Effector CD4-positive, alpha-beta T cell (primary cell): ENCODE results near the gene FOSB.

Source experiments
- DNase-seq: peaks from one replicate; pipeline ENCODE4 v3.0.0-alpha.2; 2020

The FOSB gene

DNA sequence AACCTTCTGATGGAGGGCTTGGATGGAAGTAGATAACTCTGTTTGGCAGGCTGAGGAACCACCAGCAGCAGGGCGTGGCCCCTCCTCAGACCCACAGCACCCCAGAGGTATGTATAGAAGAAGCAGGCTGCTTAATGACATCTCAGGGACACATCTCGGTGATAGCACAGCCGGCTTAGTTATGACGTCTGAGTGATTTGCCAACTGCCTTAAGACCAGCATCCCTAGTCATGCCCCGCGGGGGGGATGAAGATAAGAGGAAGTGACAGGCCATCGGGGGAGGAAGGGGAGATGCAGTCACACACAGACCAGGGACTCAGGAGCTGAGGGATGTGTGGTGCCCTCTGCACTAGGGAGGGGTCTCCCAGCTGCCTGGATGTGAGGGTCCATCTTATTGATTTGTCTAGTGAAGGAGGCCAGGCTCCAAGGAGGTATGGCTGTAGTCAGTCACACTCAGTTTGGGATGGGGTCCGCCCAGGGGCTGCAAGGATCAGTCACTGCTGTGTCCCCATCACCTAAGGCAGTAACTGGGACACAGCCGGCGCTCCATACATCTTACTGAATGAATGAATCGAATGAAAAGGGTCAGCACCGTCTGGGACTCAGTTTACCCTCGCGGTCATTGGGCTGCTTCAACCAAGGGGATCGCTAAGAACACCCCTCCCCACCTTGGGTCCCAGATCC is 24.9 kb upstream of the FOSB start:
- peak; percentile 47 for DNase-seq

GRCh38 chr19:45443462-45444317 is 24.1 kb upstream of the FOSB start:
- DNase-seq: peak; percentile 31

- DNase-seq: peak; percentile 71
Observed at GRCh38 chr19:45444318-45445041, 23.3 kb upstream of the FOSB start.

GRCh38 chr19:45445139-45445538 is 22.7 kb upstream of the FOSB start:
- no peak for DNase-seq

DNA sequence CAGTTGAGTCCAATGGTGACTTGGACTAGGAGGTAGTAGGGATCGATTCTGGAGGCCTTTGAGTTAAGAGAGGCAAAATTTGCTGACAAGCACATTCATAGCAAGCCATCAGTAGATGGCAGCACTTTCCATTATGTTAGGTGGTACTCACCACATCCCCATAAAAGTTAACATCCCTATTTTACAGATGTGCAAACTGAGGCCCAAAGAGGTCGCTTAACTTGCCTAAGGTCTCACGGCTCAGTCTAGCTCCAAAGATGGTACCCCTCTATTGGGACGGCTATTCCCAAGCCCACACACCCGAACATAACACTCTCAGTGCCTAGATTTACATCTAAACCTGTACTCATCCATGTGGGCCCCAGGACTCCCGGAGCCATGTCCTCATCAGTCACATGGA is 21.5 kb upstream of the FOSB start:
- no peak for DNase-seq

DNA sequence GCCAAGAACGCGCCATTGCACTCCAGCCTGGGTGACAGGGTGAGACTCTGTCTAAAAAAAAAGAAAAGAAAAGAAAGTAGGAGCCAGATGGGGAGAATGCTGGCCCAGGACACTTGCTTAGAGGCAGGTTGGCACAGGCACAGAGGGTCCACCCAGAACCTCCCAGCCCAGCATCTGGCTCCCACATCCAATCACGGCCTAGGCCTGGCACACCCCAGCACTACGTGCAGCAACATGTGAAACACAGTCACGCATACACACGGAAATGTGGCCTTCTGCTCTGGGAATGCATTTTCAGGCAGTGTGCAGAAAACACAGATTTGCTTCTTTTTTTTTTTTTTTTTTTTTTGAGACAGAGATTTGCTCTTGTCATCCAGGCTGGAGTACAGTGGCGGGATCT is 20.9 kb upstream of the FOSB start:
- no peak for DNase-seq

DNA sequence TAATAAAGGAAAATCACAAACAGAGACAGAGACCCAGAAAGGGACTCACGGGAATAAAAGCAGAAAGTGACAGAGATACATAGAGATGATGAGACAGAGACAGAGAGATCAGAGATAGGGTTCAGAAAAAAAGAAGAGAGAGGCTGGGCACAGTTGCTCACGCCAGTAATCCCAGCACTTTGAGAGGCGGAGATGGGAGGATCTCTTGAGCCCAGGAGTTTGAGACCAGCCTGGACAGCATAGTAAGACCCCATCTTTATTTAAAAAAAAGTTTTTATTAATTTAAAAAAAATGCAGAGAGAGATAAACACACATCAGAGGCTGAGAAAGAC is 19.4 kb upstream of the FOSB start:
- no peak for DNase-seq

GRCh38 chr19:45448887-45449299 is 18.9 kb upstream of the FOSB start:
- no peak for DNase-seq

GRCh38 chr19:45450012-45450333 is 17.8 kb upstream of the FOSB start:
- DNase-seq: peak; percentile 19

- DNase-seq: peak; percentile 60
Observed at GRCh38 chr19:45451131-45451849, 16.5 kb upstream of the FOSB start.

DNA sequence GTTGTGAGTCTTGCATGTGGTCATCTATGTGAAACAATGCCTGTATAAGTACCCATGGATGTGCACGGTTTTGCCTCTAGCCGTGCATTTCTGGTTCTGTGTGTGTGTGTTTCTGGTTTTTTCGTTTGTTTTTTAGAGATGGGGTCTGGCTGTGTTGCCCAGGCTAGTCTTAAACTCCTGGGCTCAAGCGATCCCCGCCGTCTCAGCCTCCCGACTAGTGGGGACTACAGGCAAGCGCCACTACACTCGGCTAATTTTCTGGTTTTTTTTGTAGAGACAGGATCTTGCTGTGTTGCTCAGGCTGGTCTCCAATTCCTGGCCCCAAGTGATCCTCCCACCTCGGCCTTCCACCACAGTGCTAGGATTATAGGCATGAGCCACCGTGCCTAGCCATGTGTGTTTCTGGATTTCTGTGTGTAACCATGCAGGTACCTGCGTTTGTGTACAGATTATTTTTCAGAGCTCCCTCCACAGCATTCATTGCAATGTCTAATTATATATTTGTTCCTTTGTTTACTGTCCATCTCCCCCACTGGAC is 15.9 kb upstream of the FOSB start:
- no peak for DNase-seq

- peak; percentile 63 for DNase-seq
Observed at GRCh38 chr19:45455707-45456499, 11.9 kb upstream of the FOSB start.

GRCh38 chr19:45456500-45456815 is 11.3 kb upstream of the FOSB start:
- no peak for DNase-seq

DNA sequence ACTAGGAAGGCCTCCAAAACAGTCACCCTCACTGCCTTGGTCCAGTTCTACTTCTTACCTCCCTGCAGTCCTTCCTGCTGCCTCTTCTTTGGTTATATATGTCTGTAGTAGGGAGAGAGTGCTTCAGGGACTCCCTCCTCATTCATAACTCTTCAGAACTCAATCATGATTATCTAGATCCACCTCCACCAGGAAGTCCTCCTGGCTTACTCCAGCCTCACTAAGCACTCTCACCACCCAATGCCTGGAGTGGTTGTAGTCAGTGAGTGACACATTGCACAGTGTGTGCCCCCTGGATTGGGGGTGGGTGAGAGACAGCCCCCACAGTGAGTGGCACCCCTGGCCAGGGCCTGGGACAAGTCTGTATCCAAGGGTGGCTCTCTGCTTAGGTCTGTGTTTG is 10.0 kb upstream of the FOSB start:
- DNase-seq: no peak

DNA sequence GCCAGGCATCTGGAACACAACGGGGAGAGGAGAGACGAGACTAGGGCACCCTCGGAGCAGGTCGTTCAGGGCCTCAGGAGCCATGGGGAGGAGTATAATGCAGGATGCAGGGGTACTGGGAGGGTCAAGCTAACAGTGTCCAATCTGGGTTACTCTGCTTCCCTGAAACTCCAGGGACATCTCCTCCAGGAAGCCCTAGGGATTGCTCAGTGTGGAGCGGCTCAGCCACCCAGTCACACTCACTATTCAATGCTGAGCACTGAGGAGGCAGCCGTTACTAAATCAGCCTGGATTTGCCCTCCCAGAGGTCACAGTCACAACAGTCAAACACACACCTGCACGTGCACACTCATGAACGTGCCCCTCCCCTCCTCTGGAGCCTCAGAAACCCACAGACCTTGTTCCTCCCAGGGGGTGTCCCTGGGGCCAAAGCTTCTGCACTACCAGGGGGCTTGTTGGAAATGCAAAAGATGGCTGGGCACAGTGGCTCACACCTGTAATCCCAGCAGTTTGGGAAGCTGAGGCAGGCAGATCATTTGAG is 6.9 kb upstream of the FOSB start:
- no peak for DNase-seq

GRCh38 chr19:45462174-45462573 is 5.6 kb upstream of the FOSB start:
- DNase-seq: no peak

GRCh38 chr19:45463241-45463640 is 4.6 kb upstream of the FOSB start:
- no peak for DNase-seq

GRCh38 chr19:45464274-45464673 is 3.5 kb upstream of the FOSB start:
- no peak for DNase-seq

- no peak for DNase-seq
Observed at GRCh38 chr19:45464852-45465441, 2.8 kb upstream of the FOSB start.

GRCh38 chr19:45467115-45467455 is 711 bp upstream of the FOSB start:
- no peak for DNase-seq

GRCh38 chr19:45468159-45468651 is 409 bp downstream of the FOSB start:
- peak; percentile 48 for DNase-seq

DNA sequence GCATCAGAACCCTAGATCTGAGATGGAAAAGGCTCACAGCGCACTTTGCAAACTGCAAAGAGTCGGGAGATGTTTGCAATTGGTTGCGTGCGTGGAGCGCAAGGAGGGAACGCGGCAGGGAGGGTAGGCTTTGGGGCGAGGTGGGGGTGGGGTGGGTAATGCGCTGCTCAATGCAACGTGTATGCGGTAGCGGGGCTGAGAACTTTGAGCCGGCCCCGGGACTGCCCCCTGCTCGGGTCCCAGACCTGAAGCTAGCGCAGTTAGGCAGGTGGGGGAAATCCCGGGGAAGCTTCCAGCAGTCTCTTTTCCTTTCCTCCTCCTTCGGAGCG is 971 bp downstream of the FOSB start:
- peak; percentile 61 for DNase-seq
